Tibial nerve (tissue), 4 donors: ENCODE measurements around the gene TRIM8.

Experiments
- CTCF ChIP-seq, 5 experiments: fragments of 200-600 bp in 3 of 5; fragments of 450-650 bp in 2 of 5; sonication (generic) in 3 of 5; IDR thresholded peaks; one replicate each; pipeline ENCODE4 v1.5.1; 2016 to 2019; ENCODE audit warnings: antibody characterized with exemption in 5 of 5, mild to moderate bottlenecking in 3 of 5, moderate library complexity in 2 of 5
- EP300 ChIP-seq, 2 donors: sonication (generic); formaldehyde crosslinking; IDR thresholded peaks; one replicate each; pipeline ENCODE4 v1.6.1; 2017; ENCODE audit warnings: antibody characterized with exemption in 2 of 2, mild to moderate bottlenecking in 1 of 2
- POLR2A ChIP-seq, 2 donors: fragments of 450-650 bp; IDR thresholded peaks; one replicate each; pipeline ENCODE4 v1.6.1; 2017; ENCODE audit warnings: antibody characterized with exemption in 2 of 2, mild to moderate bottlenecking in 2 of 2, moderate library complexity in 2 of 2

GRCh38 chr10:102610441-102610887 is 33.8 kb upstream of the TRIM8 start:
- no peak for TF ChIP-seq POLR2A (IDR thresholded peaks at IDR 0.05)
- TF ChIP-seq CTCF (IDR thresholded peaks at IDR 0.05): no peak
- TF ChIP-seq EP300 (IDR thresholded peaks at IDR 0.05): no peak
